DOHH2 (cell line): ENCODE measurements around the gene RASGRP1.

Experiments used
- CTCF ChIP-seq: fragments of 200-600 bp; sonication (generic); IDR thresholded peaks from one replicate; pipeline ENCODE4 v1.5.1; 2014; ENCODE audit warnings: antibody characterized with exemption, mild to moderate bottlenecking, low read depth, low read length; ENCODE audit not compliant: poor library complexity, severe bottlenecking
- EZH2phosphoT487 ChIP-seq: fragments of 200-600 bp; sonication (generic); IDR thresholded peaks from 2 replicates; pipeline ENCODE4 v1.6.1; 2017; ENCODE audit warnings: borderline replicate concordance, mild to moderate bottlenecking, antibody characterized with exemption, low read length, moderate library complexity, mixed read lengths

DNA sequence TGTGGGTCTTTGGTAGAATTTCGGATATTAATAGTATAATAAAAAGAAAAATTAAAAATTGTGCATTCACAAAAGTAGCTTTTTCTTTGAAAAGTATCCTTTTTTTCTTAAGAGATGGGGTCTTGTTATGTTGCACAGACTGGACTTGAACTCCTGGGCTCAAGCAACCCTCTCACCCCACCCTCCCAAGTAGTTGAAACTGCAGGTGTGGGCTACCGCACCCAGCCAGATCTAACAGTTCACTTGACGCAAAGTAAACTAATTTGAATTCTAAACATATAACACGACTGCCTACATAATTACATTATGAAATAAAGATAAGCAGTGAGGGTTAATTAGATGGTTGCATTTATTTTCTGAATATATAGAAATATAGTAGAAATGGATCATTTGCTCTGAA, 99.9 kb downstream of the RASGRP1 start:
- TF ChIP-seq CTCF: no peak
- no peak for TF ChIP-seq EZH2phosphoT487
